PFSK-1 (cell line): ENCODE data around the gene BRDT.

Experiments used
- FOXP2 ChIP-seq: optimal IDR thresholded peaks from 2 replicates; pipeline ENCODE3; 2011; ENCODE audit warnings: borderline replicate concordance, control low read depth, inconsistent platforms; ENCODE audit not compliant: insufficient read depth; ENCODE audit errors: extremely low read length, extremely low read depth
- POLR2AphosphoS5 ChIP-seq: IDR thresholded peaks from 2 replicates; pipeline ENCODE4 v1.6.1; 2012; ENCODE audit warnings: low read depth, mild to moderate bottlenecking, control low read depth, low read length, moderate library complexity
- SIN3A ChIP-seq: IDR thresholded peaks from 2 replicates; pipeline ENCODE4 v1.6.1; 2012; ENCODE audit warnings: mild to moderate bottlenecking, low read length, moderate library complexity, borderline replicate concordance; ENCODE audit not compliant: insufficient read depth
- TAF1 ChIP-seq: IDR thresholded peaks from 2 replicates; pipeline ENCODE4 v1.6.1; 2012; ENCODE audit warnings: low read length, control low read depth, borderline replicate concordance; ENCODE audit not compliant: insufficient read depth
- TF ChIP-seq, protein P1 (sequence below), 2 experiments: IDR thresholded peaks; 2 replicates each; pipeline versions ENCODE4 v1.6.1 to v1.8.0; 2011 to 2012; ENCODE audit warnings: low read depth in 2 of 2, low read length in 2 of 2, control low read depth in 1 of 2, inconsistent platforms in 1 of 2, mild to moderate bottlenecking in 1 of 2, moderate library complexity in 1 of 2; ENCODE audit not compliant: insufficient read depth in 1 of 2

The BRDT gene

GRCh38 chr1:91981996-91982609 is 32.9 kb downstream of the BRDT start:
- TF ChIP-seq POLR2AphosphoS5 (no peak), TAF1 (no peak), SIN3A (no peak), FOXP2 (no peak)
- TF ChIP-seq, protein P1, sequence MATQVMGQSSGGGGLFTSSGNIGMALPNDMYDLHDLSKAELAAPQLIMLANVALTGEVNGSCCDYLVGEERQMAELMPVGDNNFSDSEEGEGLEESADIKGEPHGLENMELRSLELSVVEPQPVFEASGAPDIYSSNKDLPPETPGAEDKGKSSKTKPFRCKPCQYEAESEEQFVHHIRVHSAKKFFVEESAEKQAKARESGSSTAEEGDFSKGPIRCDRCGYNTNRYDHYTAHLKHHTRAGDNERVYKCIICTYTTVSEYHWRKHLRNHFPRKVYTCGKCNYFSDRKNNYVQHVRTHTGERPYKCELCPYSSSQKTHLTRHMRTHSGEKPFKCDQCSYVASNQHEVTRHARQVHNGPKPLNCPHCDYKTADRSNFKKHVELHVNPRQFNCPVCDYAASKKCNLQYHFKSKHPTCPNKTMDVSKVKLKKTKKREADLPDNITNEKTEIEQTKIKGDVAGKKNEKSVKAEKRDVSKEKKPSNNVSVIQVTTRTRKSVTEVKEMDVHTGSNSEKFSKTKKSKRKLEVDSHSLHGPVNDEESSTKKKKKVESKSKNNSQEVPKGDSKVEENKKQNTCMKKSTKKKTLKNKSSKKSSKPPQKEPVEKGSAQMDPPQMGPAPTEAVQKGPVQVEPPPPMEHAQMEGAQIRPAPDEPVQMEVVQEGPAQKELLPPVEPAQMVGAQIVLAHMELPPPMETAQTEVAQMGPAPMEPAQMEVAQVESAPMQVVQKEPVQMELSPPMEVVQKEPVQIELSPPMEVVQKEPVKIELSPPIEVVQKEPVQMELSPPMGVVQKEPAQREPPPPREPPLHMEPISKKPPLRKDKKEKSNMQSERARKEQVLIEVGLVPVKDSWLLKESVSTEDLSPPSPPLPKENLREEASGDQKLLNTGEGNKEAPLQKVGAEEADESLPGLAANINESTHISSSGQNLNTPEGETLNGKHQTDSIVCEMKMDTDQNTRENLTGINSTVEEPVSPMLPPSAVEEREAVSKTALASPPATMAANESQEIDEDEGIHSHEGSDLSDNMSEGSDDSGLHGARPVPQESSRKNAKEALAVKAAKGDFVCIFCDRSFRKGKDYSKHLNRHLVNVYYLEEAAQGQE (IDR thresholded peaks at IDR 0.05; ENCODE audit: insufficient read depth in 1 of 2, low read depth in 2 of 2, low read length in 2 of 2), result no peak

DNA sequence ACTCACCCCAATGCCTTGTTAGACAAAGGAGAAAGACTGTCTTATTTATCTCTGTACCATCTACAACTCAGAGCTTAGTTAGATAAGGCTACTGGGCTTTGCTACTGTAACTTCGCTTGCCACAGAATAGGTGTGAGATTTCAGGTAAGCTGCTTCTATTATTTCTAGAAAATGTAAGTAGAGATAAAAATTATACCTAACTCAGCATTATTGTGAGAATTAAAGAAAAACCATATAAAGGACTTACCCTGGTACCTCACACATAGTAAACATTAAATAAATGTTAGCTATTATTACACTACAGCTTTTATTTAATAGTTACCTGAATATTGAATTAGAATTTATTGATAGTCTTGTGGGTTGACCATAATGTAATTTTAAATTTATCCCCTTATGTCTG is 44.1 kb downstream of the BRDT start:
- TF ChIP-seq FOXP2 (no peak), TAF1 (no peak), POLR2AphosphoS5 (no peak), SIN3A (no peak)
- TF ChIP-seq, protein P1 (IDR thresholded peaks at IDR 0.05; ENCODE audit: insufficient read depth in 1 of 2, low read depth in 2 of 2, low read length in 2 of 2), result no peak

DNA sequence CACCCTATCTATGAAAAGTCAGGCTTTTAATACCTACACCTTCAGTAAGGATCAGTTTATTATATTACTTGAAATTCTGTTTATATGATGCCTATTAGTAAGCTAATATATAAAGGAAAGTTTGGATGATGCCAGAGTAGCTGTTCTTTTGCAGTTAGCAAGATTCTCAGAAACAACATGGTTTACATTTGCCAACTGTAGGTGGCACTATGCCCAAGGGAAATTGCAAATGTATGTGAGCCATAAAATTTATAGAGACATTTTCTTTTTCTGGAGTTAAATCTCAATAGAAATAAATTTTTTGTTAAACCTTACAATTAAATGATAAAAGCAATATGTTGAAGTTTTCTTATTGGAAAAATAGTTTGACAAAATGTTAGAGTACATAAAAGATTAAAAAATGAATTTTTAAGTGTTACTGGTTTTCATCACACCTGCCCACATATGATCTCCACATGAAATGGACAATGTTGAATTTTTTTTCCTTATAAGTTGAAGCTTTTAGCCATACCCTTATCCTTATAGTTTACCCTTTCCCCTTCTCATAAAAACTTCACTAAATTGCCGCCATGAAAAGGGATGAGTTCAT is 48.5 kb downstream of the BRDT start:
- TF ChIP-seq, protein P1 (IDR thresholded peaks at IDR 0.05; ENCODE audit: insufficient read depth in 1 of 2, low read depth in 2 of 2, low read length in 2 of 2), result no peak
- TF ChIP-seq TAF1 (no peak), SIN3A (no peak), POLR2AphosphoS5 (no peak), FOXP2 (no peak)

DNA sequence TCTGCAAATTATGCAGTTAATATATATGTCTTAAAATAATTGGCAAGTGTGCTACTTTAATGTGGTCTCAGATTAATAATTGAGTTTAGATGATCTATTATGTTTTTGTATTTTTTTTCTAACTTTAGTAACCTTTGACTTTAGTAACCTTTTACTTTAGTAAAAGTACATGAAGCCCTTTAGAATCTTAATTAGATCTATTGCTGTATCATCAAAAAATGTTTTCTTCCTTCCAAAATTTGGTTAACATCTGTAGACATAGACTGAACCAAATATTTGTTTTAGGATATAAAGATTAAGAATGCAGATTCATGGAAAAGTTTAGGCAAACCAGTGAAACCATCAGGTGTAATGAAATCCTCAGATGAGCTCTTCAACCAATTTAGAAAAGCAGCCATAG is 54.9 kb downstream of the BRDT start:
- TF ChIP-seq FOXP2 (no peak), SIN3A (no peak), TAF1 (no peak), POLR2AphosphoS5 (no peak)
- TF ChIP-seq, protein P1 (IDR thresholded peaks at IDR 0.05; ENCODE audit: insufficient read depth in 1 of 2, low read depth in 2 of 2, low read length in 2 of 2), result no peak

DNA sequence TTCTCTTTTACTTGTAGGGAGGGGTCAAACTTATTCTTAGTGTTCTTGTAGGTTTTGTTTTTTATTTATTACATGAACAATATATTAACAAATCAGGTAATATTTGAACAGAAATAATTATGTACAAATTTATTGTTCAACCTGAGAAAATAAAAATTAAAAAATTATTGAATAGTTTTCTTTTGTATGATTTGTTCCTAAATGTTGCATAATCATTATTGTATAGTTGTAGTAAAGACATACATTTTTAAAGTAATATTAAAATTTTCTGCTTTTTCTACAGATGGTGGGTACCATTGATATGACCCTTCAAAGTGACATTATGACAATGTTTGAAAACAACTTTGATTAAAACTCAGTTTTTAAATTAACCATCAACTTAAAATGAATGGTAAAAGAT is 64.7 kb downstream of the BRDT start:
- TF ChIP-seq, protein P1 (IDR thresholded peaks at IDR 0.05; ENCODE audit: insufficient read depth in 1 of 2, low read depth in 2 of 2, low read length in 2 of 2), result no peak
- TF ChIP-seq POLR2AphosphoS5 (no peak), TAF1 (no peak), FOXP2 (no peak), SIN3A (no peak)
